Parathyroid adenoma (tissue), 2 donors: ENCODE measurements around the gene VAX1.

ENCODE experiments used
- H2AFZ ChIP-seq: fragments of 300-600 bp; sonication (generic); one replicate; pipeline ENCODE4 v1.7.0; 2017; ENCODE audit warnings: antibody characterized with exemption, mild to moderate bottlenecking
- H3K27ac ChIP-seq: fragments of 300-600 bp; sonication (generic); one replicate; pipeline ENCODE4 v1.7.0; 2017
- H3K27me3 ChIP-seq: fragments of 300-600 bp; sonication (generic); one replicate; pipeline ENCODE4 v1.7.0; 2017; ENCODE audit warnings: low read length; ENCODE audit not compliant: control insufficient read depth, insufficient read depth
- H3K36me3 ChIP-seq: fragments of 300-600 bp; sonication (generic); one replicate; pipeline ENCODE4 v1.7.0; 2017; ENCODE audit warnings: low read length; ENCODE audit not compliant: control insufficient read depth, insufficient read depth
- H3K4me1 ChIP-seq: fragments of 300-600 bp; sonication (generic); one replicate; pipeline ENCODE4 v1.7.0; 2017; ENCODE audit warnings: control low read depth
- H3K4me2 ChIP-seq: fragments of 300-600 bp; sonication (generic); one replicate; pipeline ENCODE4 v1.7.0; 2017; ENCODE audit warnings: low read length
- H3K4me3 ChIP-seq: fragments of 300-600 bp; sonication (generic); one replicate; pipeline ENCODE4 v1.7.0; 2017; ENCODE audit warnings: low read depth, low read length
- H3K79me2 ChIP-seq: fragments of 300-600 bp; sonication (generic); one replicate; pipeline ENCODE4 v1.7.0; 2017; ENCODE audit warnings: control low read depth
- H3K9ac ChIP-seq: fragments of 300-600 bp; sonication (generic); one replicate; pipeline ENCODE4 v1.7.0; 2017; ENCODE audit warnings: mild to moderate bottlenecking
- H3K9me3 ChIP-seq: fragments of 300-600 bp; sonication (generic); one replicate; pipeline ENCODE4 v1.7.0; 2017; ENCODE audit warnings: low read length; ENCODE audit not compliant: control insufficient read depth
- TF ChIP-seq, protein P1 (sequence below): fragments of 300-600 bp; sonication (generic); IDR thresholded peaks from one replicate; pipeline ENCODE4 v1.7.0; 2017; ENCODE audit warnings: antibody characterized with exemption, mild to moderate bottlenecking
- donor health status: primary hyperparathyroidism.

Gene VAX1

DNA sequence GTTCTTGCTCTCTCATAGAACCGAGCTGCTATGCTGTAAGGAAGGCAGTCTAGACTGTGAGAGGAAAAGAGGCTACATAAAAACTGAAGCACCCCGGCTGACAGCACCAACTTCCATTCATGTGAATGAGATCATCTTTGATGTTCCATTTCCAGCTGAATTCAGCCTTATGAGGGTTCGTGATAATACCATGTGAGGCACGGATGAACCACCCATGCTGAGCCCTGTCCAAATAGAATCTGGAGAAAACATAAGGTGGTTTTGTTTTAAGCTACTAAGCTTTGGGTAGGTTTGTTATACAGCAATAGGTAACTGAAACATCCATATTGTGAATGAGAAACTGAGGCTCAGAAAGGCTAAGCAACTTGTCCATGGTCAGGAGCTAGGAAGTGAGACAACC is 6.9 kb upstream of the VAX1 start:
- no peak overlapping the region for H3K9ac ChIP-seq
- H3K79me2 ChIP-seq, result no peaks in the 10 kb centered on the region
- no peaks in the 10 kb centered on the region for H3K36me3 ChIP-seq
- no peaks in the 10 kb centered on the region for H3K9me3 ChIP-seq
- H2AFZ ChIP-seq, result no peak overlapping the region
- no peak overlapping the region for H3K4me2 ChIP-seq
- H3K4me1 ChIP-seq, result no peaks in the 10 kb centered on the region
- H3K4me3 ChIP-seq, result no peak overlapping the region
- TF ChIP-seq, protein P1, sequence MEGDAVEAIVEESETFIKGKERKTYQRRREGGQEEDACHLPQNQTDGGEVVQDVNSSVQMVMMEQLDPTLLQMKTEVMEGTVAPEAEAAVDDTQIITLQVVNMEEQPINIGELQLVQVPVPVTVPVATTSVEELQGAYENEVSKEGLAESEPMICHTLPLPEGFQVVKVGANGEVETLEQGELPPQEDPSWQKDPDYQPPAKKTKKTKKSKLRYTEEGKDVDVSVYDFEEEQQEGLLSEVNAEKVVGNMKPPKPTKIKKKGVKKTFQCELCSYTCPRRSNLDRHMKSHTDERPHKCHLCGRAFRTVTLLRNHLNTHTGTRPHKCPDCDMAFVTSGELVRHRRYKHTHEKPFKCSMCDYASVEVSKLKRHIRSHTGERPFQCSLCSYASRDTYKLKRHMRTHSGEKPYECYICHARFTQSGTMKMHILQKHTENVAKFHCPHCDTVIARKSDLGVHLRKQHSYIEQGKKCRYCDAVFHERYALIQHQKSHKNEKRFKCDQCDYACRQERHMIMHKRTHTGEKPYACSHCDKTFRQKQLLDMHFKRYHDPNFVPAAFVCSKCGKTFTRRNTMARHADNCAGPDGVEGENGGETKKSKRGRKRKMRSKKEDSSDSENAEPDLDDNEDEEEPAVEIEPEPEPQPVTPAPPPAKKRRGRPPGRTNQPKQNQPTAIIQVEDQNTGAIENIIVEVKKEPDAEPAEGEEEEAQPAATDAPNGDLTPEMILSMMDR, result no peak
- H3K27me3 ChIP-seq, result peaks cover 11% of the 10 kb centered on the region
- H3K27ac ChIP-seq, result no peak overlapping the region

DNA sequence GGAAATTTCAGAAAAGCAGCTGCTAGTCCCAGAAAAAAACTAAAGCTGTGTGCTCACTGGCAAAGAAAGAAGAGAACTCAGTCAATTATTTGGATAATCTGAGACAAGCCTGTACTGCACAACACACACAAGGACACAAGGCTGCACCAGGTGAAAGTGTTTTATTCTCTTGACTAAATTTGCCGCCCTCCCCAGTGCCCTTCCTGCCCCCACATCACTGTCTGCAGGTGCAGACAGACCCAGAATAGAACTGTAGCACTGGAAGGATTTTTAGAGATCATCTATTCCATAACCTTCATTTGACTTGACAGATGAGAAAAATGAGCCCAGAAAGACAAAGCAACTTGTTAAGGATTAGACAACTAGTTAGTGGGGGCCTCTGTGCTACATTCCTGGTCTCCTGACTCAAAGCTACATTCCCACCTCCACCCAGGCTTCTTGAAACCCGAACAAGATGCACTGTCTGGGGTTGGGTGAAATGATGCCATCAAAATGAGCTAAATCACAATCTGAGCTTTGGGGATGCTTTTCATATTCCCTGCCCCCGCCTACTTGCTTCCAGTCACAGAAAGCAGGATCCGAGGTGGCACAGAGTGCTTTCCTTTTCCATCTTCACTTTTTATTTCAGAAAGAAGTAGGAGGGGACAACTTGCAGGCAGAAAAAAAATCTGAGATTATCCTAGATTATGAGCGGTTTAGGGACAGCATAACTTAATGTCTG is 5.2 kb upstream of the VAX1 start:
- H2AFZ ChIP-seq, result no peak overlapping the region
- TF ChIP-seq, protein P1, result no peak
- H3K27me3 ChIP-seq, result peaks cover 15% of the 10 kb centered on the region
- no peak overlapping the region for H3K4me2 ChIP-seq
- H3K36me3 ChIP-seq, result no peaks in the 10 kb centered on the region
- no peak overlapping the region for H3K27ac ChIP-seq
- no peaks in the 10 kb centered on the region for H3K79me2 ChIP-seq
- H3K4me1 ChIP-seq, result no peaks in the 10 kb centered on the region
- no peak overlapping the region for H3K9ac ChIP-seq
- H3K9me3 ChIP-seq, result no peaks in the 10 kb centered on the region
- no peak overlapping the region for H3K4me3 ChIP-seq

DNA sequence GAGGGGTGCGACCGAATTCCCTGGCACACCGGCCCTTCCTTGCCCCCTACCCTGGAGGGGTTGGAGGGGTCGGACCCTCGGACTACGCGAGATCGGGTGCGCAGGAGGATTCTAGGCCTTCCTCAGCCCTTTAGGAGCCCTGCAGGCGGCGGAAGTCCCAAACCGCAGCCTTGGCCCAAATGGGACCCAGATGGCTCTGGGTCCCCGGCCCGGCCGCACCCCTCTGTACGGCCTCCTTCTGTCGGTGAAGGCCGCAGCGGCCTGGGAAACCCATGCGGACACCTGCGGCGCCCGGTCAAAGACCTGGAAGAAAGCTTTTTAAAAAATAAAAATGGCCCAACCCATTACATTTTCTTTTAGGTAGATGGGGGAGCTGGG is 2.4 kb upstream of the VAX1 start:
- no peaks in the 10 kb centered on the region for H3K79me2 ChIP-seq
- peaks cover 27% of the 10 kb centered on the region for H3K27me3 ChIP-seq
- H3K27ac ChIP-seq, result no peak overlapping the region
- TF ChIP-seq, protein P1, result no peak
- H3K4me2 ChIP-seq, result no peak overlapping the region
- H3K36me3 ChIP-seq, result no peaks in the 10 kb centered on the region
- no peaks in the 10 kb centered on the region for H3K4me1 ChIP-seq
- no peak overlapping the region for H3K4me3 ChIP-seq
- H3K9me3 ChIP-seq, result no peaks in the 10 kb centered on the region
- no peak overlapping the region for H2AFZ ChIP-seq
- H3K9ac ChIP-seq, result no peak overlapping the region

DNA sequence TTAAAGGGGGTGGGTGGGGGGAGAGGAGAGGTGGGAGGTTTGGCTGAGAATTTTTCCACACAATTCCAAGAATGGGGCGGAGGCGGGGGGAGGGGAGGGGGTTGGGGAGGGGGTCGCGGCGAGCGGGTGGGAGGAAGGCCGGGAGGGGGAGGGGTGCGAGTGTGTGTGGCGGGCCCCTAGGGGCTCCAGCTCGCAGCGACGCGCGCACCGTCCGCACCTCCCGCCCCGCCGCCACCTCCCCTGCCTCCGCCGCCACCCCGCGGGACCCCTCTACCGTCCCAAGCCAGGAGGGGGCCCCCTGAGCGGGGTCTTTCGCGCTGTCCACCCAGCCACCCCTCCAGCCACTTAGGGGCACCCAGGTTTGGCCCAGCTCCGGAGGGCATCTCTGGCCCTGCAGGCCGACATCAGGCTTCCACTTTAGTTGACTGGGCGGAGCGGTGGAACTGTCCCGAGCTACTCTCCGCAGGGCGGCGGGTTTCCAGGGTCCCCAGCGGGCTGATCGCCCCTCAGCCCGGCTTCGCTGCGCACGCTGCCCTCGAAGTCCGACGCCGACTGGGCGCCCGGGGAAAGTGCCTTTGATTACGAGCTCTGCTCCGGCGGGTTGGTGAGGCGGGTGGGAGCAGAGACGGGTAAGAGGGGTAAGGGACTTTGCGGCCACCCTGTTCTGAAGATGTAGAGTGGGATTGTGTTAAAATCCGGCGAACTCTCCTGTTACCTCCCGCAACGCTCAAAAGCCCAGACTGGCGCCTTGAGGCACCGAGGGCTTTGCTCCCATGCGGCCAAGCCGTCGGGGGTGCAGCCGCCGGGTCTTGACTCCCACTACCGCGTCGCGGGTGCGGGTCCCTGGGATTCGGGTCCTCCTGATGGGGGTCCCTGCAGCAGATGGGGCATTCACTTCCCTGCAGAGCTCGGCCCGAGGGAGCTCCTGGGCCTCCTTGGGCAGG is 1.8 kb upstream of the VAX1 start:
- Histone ChIP-seq H3K36me3 (no peaks in the 10 kb centered on the region), H3K79me2 (no peaks in the 10 kb centered on the region), H3K4me3 (no peak overlapping the region), H3K9ac (no peak overlapping the region), H2AFZ (no peak overlapping the region), H3K4me2 (no peak overlapping the region), H3K9me3 (no peaks in the 10 kb centered on the region), H3K27me3 (peaks cover 27% of the 10 kb centered on the region), H3K27ac (no peak overlapping the region), H3K4me1 (no peaks in the 10 kb centered on the region)
- TF ChIP-seq, protein P1, result no peak
